T follicular helper cell (primary cell): Measurements from ENCODE around the gene NNMT.
"Not testable (repeated sequence)": the region's sequence is repeated elsewhere in the genome, so short reads cannot be mapped to it uniquely, and the experiment has no call there.

ENCODE experiments used
- DNase-seq: peaks from one replicate; pipeline ENCODE4 v3.0.0-alpha.2; 2020; ENCODE audit warnings: low read depth

NNMT gene

DNA sequence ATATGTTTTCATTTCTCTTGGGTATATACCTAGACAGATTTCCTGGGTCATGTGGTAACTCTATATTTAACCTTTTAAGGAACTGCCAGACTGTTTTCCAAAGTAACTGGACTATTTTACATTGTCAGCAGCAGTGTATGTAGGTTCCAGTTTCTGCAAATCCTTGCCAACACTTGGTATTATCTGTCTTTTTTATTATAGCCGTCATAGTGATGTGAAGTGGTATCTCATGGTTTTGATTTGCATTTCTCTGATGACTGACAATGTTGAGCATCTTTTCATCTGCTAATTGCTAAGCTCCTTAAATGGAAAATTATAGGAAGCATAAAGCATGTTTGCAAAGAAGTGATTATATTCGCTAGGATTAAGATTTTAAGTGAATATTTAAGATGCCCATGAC lies 13.9 kb downstream of the NNMT start:
- DNase-seq: no peak

DNA sequence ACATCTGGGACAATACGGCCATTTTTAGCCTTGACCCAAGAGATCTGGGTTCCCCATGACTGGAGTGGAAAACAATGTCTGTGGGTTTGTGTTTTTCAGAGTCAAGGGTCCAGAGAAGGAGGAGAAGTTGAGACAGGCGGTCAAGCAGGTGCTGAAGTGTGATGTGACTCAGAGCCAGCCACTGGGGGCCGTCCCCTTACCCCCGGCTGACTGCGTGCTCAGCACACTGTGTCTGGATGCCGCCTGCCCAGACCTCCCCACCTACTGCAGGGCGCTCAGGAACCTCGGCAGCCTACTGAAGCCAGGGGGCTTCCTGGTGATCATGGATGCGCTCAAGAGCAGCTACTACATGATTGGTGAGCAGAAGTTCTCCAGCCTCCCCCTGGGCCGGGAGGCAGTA lies 15.7 kb downstream of the NNMT start:
- no peak for DNase-seq

DNA sequence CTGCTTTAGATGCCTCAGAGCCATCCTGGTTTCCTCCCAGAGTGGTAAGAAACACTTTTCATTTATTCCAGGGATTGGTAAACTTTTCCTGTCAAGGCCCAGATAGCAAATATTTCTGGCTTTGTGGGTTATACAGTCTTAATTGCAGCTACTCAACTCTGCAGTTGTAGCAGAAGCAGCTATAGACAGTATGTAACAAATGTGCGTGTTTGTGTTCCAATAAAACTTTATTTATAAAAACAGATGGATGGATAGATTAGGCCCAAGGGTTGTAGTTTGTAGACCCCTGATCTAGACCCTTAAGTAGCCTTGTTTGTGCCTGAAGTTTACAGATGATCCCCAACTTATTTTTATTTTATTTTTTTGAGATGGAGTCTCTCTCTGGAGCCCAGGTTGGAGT lies 17.9 kb downstream of the NNMT start:
- no peak for DNase-seq

DNA sequence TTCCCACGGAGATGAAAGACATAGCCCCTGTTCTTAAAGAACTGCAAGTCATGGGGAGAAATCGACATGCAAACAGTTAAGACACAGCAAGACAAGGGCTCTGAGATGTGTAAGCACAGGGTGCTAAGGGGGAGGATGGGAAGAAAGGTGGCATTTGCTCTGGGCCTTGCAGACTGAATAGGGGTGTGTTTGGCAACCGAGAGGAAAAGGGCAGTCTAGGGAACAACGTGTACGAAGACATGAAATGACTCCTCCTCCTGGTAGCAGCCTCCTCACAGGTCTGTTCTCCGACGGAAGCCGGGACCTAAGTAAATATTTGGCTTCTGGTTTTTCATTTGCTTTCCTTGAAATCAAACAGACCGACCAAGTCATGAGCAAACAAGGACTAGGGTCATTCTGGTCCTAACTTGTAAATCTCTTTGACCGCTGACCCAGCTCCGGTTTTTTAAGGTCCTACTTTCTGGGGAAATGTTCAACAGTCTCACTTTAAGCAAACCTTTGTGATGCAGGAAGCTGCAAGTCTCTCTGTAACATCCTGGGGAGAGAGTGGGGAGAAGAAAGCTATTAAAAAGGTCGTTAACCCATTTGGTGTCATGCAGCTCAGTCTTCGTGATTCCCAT lies 19.7 kb downstream of the NNMT start:
- DNase-seq: no peak

DNA sequence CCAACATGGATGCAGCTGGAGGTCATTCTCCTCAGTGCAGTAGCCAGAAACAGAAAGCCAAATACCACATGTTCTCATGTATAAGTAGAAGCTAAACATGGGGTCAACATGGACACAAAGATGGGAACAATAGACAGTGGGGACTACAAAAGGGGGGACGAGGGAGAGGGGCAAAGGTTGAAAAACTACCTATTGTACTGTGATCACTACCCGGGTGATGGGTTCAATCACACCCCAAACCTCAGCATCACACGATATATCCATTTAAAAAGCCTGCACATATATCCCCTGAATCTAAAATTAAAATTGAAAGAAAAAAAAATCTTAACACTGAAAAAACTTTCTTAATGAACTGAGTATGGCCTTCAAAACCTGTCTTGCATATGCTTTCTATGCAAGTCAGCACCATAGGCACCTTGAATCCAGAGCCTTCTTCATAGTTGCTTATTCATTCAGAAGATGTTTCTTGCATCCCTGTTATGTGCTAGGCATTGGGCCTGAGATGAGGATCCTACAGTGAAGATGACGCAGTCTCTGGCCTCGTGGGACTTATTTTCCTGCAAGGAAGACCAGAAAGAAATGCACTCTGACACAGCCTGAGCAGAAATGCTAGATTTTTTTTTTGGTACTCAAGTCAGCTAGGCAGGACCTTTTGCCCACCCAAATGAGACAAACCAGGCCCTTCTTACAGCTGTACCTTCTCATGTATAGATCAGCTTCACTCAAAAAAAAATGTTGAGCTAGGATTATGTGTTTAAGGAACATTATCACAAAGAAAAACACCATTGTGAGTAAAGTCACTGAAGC lies 21.0 kb downstream of the NNMT start:
- DNase-seq: no peak

DNA sequence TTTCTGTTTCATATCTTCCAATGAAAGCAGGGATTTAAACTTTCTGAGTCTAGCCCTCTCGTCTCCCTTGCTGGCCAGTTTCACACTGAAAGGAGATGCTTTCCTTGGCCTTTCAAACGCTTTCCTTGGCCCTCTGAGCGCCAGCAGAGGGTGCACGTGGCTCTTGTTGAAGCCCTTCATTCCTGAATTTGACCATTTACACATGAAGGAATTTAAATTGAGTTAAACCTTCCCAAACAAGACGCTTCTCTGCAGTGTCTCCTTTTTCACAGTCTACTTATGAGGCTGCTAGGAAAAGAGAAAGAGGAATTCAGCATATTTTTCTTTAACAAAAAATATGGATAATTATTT lies 21.6 kb downstream of the NNMT start:
- no peak for DNase-seq

DNA sequence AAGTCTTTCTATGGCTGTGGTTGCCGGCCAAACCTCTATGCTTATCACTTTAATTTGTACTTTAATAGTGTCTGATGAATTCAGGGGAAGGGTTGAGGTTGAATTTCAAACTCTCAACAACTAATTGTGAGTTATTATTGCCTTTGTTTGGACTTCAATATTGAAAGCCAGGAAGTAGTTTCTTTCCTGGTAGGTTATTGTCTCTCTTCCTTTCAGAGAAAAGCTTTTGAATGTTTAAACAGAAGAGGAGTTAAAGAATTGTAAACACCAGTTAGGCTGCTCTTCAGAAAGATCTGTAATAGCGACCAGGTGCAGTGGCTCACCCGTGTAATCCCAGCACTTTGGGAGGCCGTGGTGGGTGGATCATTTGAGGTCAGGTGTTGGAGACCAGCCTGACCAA lies 22.2 kb downstream of the NNMT start:
- no peak for DNase-seq

DNA sequence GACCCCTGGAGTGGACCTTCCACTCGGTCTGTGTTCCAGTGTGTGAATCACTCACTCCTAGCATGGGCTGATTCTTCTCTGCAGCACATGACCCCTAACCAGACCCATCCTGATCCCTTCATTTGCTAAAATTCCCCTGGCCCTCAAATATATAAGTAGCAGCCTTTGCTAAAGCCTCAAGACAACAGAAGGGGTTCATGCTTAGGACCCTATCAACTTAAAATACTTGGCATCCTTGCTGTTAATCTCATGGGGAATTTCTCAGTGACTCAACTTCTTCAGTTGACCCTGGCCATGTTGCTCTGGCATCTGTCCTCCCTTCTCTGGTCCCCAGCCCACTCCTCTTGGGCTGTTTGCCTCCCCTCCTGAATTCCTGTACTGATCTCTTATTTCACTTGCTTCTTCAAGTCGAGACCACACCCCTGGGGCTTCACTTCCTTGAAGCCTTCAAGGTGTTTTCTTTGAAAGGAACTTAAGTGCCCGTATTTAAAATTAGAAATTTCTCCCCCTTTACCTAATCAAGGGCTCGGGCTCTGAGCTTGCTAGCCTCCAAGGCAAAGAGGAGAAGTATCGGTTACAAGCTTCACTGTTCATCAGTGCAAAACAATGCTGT lies 23.6 kb downstream of the NNMT start:
- DNase-seq: no peak

DNA sequence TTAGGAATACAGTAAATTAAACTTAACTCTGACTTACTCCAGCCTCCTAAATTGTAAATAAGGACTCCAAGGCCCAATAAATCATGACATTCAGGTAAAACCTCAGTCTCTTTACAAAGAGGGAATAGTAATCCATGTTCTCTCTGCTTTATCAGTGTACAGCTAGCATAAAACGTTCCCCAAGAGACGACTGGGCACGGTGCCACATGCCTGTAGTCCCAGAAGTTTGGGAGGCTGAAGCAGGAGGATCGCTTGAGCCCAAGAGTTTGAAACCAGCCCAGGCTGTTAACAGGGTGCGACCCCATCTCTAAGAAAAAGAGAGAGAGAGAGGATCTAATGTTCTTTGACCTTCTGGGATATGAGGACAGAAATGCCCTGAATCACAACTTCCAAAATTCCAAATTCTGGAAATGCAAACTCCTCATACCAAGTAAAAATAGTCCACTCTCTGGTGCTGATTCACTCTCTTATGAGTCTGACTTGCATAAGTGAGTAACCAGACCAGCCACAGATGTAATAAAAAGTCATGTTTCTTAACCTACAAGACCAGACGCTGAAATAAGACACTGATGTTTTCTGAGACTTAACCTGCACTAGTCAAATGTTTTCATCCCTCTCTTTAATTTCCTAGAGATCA lies 25.5 kb downstream of the NNMT start:
- DNase-seq: no peak

DNA sequence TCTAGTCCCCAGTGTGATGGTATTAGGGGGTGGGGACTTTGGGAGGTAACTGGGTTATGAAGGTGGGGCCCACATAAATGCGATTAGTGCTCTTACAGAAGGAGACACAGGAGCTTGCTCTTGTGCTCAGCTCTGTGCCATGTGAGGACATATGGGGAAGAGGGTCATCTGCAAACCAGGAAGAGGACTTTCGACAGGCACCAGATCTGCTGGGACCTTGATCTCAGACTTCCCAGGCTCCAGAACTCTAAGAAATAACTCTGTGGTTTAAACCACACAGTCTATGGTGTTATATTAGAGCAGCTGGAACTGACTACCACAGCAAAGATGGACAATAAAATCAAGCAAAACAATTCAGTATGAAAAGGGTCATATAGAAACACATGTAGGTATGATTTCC lies 26.7 kb downstream of the NNMT start:
- no peak for DNase-seq

DNA sequence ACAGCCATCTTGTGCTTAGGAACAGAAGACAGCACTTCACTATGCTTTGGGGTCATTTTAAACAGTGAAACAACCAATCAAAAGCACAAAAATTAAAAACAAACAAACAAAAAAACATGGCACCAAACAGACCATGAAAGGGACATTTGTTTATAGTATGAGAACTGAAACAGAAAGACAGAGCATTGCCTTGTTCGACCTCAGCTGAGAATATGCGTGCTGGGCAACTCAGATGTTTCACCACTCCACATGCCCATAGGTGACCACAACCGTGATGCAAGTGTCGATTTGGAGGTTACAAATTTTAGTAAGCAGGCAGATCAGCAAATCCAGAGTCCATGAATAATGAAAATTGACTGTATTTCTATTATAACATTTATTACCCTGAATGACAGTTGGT lies 30.0 kb downstream of the NNMT start:
- no peak for DNase-seq

DNA sequence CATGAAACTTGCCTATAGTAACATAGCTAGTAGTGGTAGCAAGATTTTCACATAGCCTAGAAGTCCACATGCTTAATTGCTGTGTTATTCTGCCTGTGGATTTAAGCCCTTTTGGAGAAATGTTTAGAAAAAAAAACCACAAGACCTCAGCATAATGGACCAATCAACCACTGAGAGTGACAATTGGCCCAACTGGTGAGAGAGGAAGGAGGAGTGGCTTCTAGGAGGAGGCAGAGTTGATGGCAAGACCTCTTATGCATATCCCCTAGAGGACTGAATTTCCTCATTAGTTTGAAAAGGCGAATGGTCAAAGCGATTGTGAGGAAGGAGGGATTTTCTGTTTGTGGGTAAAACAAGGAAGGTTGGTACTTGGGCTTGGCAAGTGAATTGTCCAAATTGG lies 30.6 kb downstream of the NNMT start:
- DNase-seq: no peak

DNA sequence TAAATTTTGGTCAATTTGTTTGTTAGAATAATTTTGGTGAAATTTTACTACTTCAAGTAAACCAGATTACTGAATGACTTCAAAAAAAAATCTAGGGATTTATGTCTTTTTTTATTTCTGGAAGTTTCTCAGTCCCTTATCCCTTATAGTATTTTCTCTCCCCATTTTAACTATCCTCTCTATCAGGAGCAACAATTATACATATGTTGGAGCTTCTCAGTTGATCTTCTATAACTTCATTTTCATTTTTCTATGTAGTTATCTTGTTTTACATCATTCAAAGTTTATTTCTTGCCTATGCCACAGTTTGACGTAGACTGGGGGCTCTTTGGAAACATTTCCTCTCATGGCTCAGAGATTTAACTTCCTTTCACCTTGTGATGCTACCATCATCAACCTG lies 34.2 kb downstream of the NNMT start:
- DNase-seq: no peak

DNA sequence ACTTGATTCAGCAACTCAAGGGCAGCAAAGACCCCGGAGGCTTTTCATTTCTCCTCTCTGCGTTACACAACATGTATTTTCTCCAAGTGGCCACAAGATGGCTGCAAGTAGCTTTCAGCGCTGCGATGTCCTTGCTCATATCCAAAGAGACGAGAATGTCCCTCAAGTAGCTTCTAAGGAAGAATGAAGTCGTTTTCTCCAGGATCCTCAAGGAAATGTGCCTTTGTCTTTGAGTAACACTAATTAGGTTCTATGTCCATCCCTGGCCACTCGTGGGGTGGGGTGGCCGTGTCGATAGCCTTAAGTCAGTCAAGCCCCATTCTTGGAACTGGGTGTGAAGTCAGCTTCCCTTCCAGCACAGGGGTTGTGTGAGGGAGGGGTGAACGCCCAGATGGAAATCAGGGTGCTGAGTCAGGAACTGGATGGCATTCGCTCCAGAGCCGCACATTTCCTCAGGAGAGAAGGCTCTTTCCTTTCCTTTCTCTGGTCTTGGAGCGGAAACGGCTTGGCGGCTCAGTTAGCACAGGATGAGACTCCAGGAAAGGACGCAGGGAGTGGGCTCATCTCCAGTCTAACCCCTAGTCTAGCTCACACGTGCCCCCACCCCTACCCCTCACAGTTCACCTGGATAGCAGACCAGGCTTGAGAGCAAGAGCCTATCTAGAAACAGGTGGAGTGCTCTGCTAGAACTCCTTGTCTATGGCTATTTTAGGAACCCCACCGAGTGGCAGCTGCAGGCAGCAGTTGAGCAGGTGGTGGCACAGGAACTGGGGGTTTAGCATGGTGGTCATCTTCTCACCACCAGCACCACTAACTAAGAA lies 44.3 kb downstream of the NNMT start:
- peak; percentile 6 for DNase-seq

DNA sequence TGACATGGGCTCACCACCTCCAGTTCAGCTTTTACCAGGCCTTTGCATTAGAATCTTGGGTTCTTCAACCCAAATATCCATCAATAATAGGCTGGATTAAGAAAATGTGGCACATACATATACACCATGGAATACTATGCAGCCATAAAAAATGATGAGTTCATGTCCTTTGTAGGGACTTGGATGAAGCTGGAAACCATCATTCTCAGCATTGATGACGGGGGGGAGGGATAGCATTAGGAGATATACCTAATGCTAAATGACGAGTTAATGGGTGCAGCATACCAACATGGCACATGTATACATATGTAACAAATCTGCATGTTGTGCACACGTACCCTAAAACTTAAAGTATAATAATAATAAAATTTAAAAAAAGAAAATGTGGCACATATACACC lies 45.5 kb downstream of the NNMT start:
- not testable (repeated sequence) for DNase-seq

DNA sequence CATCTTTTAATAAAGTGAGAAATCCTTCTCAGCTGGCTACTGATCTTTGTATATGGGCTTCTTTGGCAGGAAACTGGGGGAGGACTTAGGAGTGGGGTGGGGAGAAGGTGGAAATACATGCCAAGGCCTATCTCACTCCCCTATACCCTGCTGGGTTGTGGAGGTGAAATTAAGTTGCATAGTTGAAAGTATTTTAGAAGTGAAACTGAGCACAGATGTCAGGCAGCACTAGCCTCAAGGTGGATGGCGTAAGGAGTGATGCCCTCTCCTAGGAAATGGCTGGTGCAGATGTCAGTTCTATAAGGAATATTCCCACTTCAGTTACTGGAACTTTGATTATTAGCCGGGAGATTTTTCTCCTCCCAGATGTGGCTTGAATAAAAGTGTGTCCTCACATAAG lies 46.3 kb downstream of the NNMT start:
- no peak for DNase-seq

DNA sequence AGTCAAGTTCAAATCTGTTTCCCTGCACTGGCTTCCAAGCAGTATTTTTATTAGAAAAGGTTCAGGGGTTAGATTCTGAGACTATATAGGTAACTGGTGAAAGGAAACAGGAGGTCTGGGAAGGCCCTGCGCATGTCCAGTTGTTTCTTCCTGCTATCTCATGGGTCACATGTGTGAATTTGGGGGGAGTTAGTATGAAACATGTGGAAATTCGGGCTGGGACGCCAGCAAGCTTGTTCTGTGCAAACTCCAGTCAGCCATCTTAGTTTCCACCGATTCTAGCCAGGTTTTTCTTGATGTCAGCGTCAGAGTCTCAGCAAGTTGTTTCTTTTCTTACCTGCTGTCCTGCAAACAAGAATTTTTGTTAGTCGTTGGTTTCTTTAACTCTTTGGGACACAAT lies 46.8 kb downstream of the NNMT start:
- no peak for DNase-seq

DNA sequence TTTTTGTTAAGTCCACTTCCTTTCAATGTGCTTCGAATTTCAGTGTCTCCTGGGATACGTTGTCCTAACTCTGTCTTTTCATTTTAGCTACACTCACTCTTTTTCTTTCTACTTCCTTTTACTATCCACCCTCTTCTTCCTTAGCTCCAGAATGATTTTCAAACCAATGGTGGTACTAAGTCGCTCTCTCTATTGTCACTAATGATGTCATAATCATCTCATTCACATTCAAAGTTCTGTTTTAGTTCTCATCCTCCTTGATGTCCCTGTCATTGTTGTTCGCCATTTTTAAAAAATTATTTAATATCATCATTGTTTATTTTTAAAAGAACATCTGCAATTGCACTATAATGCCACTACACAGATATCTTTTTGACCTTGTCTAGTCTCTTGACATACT lies 47.3 kb downstream of the NNMT start:
- DNase-seq: no peak

DNA sequence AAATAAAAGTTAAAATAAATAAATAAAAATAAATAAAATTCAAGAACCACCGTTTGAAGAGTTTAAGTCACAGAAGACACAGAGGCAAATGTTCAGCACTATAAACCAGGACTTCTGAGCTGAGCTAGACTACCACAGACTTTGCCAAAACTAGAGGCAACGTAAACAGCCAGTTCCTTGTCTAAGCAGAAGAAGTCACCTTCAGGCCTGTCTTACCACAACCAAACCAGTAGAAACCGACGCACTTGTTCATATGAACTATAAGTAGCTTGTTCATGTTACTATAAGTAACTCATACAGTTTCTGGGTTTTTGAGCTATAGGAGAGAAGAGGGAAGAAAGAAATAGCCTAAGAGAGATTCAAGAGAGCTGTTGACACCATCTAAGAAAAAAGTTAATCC lies 48.3 kb downstream of the NNMT start:
- no peak for DNase-seq

DNA sequence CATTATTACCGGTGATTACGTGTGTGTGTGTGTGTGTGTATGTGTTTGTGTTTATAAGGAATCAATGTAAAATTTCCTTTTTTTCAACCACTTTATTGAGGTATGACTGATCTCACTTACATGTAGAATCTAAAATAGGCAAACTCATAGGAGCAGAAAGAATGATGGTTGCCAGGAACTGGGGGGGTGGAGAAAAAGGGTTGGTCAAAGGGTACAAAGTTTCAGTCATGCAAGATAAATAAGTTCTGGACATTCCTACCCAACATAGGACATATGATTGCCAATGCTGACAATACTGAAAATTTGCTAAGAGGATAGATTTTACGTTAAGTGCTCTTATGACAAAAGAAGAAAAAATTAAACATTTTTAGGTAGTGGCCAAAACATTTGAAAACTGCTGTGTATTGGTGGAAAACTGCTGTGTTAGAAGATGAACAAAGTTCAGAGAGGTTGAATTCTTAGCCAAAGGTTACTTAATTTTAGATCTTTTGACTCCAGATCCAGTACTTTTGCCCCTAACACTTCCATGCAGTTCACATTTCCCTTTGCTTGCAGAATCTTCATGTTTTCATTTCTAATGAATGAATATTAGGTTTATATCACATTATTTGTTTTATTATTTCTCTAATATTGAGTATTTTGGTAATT lies 49.5 kb downstream of the NNMT start:
- no peak for DNase-seq

DNA sequence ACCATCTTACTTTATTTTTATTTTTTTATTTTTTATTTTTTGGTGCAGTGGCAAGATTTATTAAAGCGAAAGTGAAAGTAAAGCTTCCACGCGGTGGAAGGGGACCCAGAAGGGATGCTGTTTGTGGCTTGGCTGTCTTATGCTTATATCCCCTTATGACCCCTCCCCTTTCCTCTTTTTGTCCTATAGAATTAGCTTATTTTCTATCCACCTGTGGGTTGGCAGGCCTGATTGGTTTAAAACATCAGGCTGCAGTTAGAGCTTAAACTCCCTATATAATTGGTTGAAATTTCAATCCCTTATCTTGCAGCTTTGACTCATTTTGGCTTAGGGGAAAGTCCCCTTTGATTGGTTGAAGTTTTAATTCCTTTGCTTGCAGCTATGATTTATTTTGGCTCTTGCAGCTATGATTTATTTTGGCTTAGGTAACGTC lies 50.5 kb downstream of the NNMT start:
- DNase-seq: no peak
